HL-60 (cell line): ENCODE results near the gene NALCN.

ENCODE experiments used
- DNase-seq, 2 experiments: peaks; one replicate each; pipeline ENCODE4 v3.0.0-alpha.2; 2010 to 2020; ENCODE audit warnings: low read depth in 1 of 2, low spot score in 1 of 2
- H3K27ac ChIP-seq: fragments of 250-450 bp; sonication (Bioruptor Pico); replicated peaks from 2 replicates; pipeline ENCODE4 v1.5.1; 2020; ENCODE audit warnings: mild to moderate bottlenecking, moderate library complexity
- H3K27me3 ChIP-seq: fragments of 250-450 bp; sonication (Bioruptor Pico); 2 replicates; pipeline ENCODE4 v1.5.1; 2021; ENCODE audit warnings: mild to moderate bottlenecking, moderate library complexity; ENCODE audit not compliant: insufficient read depth, poor library complexity, severe bottlenecking
- H3K4me3 ChIP-seq: replicated peaks from 2 replicates; pipeline ENCODE4 v1.5.1; 2011; ENCODE audit warnings: mild to moderate bottlenecking, control low read depth, low read length; ENCODE audit not compliant: insufficient read depth
- CTCF ChIP-seq: IDR thresholded peaks from one replicate; pipeline ENCODE4 v1.5.1; 2011; ENCODE audit warnings: low read length, control low read depth, inconsistent platforms; ENCODE audit not compliant: insufficient read depth
- GABPA ChIP-seq: IDR thresholded peaks from 2 replicates; pipeline ENCODE4 v1.6.1; 2012; ENCODE audit warnings: low read depth
- POLR2AphosphoS5 ChIP-seq: IDR thresholded peaks from 2 replicates; pipeline ENCODE4 v1.6.1; 2012; ENCODE audit warnings: low read depth
- REST ChIP-seq: IDR thresholded peaks from 2 replicates; pipeline ENCODE4 v1.6.1; 2012; ENCODE audit warnings: low read depth; ENCODE audit not compliant: insufficient replicate concordance
- SPI1 ChIP-seq: IDR thresholded peaks from 2 replicates; pipeline ENCODE4 v1.6.1; 2012; ENCODE audit warnings: low read depth, mild to moderate bottlenecking, borderline replicate concordance

The NALCN gene

GRCh38 chr13:101090287-101090686, 326.0 kb downstream of the NALCN start:
- Histone ChIP-seq H3K27ac (no peak overlapping the region), H3K27me3 (peaks cover 4% of the 10 kb centered on the region), H3K4me3 (no peak overlapping the region)
- DNase-seq = no peak
- TF ChIP-seq REST = no peak
- TF ChIP-seq POLR2AphosphoS5 = no peak
- TF ChIP-seq CTCF = no peak
- no peak for TF ChIP-seq SPI1
- TF ChIP-seq GABPA = no peak

- H3K27ac ChIP-seq = no peak overlapping the region
- H3K4me3 ChIP-seq = no peak overlapping the region
- no peak for DNase-seq
- no peaks in the 10 kb centered on the region for H3K27me3 ChIP-seq
- no peak for TF ChIP-seq CTCF
- TF ChIP-seq REST = no peak
- TF ChIP-seq SPI1 = no peak
- no peak for TF ChIP-seq POLR2AphosphoS5
- no peak for TF ChIP-seq GABPA
Observed at GRCh38 chr13:101085551-101085950, 330.8 kb downstream of the NALCN start.

- Histone ChIP-seq H3K27me3 (no peaks in the 10 kb centered on the region), H3K27ac (no peak overlapping the region), H3K4me3 (no peak overlapping the region)
- TF ChIP-seq POLR2AphosphoS5 (no peak), CTCF (no peak), REST (no peak), SPI1 (no peak), GABPA (no peak)
- DNase-seq = no peak
Observed at GRCh38 chr13:101082441-101082840, 333.9 kb downstream of the NALCN start.
